Nephron (organoid): Measurements from ENCODE around the gene OR4D2.

Source experiments
- H3K27ac Mint-ChIP-seq, 3 experiments: 2 replicates each; pipeline ENCODE4 v1.8.0; 2020; ENCODE audit warnings: mixed read lengths in 3 of 3, mild to moderate bottlenecking in 2 of 3, moderate library complexity in 1 of 3
- H3K27me3 Mint-ChIP-seq: 2 replicates; pipeline ENCODE4 v1.8.0; 2021; ENCODE audit warnings: low read depth, mild to moderate bottlenecking, moderate library complexity, mixed read lengths
- H3K36me3 Mint-ChIP-seq: 2 replicates; pipeline ENCODE4 v1.8.0; 2020; ENCODE audit warnings: low read depth, mixed read lengths
- H3K4me1 Mint-ChIP-seq: 2 replicates; pipeline ENCODE4 v1.8.0; 2020; ENCODE audit warnings: mixed read lengths
- H3K4me3 Mint-ChIP-seq, 3 experiments: 2 replicates each; pipeline ENCODE4 v1.8.0; 2020; ENCODE audit warnings: mild to moderate bottlenecking in 3 of 3, mixed read lengths in 3 of 3, moderate library complexity in 2 of 3
- H3K9me3 Mint-ChIP-seq: 2 replicates; pipeline ENCODE4 v1.8.0; 2020; ENCODE audit warnings: mixed read lengths
- TF ChIP-seq, protein P1 (sequence below), 3 experiments: fragments of 200-600 bp; sonication (generic); IDR thresholded peaks; one replicate each; pipeline ENCODE4 v1.5.0; 2021; ENCODE audit warnings: antibody characterized with exemption in 3 of 3; ENCODE audit not compliant: unreplicated experiment in 3 of 3

The OR4D2 gene

GRCh38 chr17:58186591-58186990 is 19.8 kb downstream of the OR4D2 start:
- no peaks in the 10 kb centered on the region for H3K9me3 Mint-ChIP-seq
- H3K4me1 Mint-ChIP-seq: no peaks in the 10 kb centered on the region

DNA sequence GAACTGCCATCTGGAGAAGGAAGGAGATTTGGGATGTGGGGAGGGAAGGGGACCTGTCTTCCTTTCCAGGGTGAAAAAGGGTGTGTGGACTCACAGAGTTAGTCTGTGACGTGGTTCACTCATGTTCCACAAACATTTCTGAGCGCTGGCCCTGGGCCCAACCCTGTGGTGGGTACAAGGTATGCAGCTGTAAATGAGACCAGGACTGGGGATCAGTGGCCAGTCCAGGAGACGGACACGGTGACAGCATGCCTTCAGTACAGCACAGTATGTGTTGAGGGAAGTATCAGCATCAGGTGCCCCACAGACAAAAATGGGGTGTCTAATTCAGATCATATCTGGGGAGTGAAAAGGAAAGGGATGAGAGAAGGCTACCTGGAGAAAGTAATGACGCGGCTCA is 20.3 kb downstream of the OR4D2 start:
- H3K27ac Mint-ChIP-seq: no peak overlapping the region
- no peak overlapping the region for H3K4me3 Mint-ChIP-seq
- no peaks in the 10 kb centered on the region for H3K4me1 Mint-ChIP-seq
- no peaks in the 10 kb centered on the region for H3K36me3 Mint-ChIP-seq
- TF ChIP-seq, protein P1, sequence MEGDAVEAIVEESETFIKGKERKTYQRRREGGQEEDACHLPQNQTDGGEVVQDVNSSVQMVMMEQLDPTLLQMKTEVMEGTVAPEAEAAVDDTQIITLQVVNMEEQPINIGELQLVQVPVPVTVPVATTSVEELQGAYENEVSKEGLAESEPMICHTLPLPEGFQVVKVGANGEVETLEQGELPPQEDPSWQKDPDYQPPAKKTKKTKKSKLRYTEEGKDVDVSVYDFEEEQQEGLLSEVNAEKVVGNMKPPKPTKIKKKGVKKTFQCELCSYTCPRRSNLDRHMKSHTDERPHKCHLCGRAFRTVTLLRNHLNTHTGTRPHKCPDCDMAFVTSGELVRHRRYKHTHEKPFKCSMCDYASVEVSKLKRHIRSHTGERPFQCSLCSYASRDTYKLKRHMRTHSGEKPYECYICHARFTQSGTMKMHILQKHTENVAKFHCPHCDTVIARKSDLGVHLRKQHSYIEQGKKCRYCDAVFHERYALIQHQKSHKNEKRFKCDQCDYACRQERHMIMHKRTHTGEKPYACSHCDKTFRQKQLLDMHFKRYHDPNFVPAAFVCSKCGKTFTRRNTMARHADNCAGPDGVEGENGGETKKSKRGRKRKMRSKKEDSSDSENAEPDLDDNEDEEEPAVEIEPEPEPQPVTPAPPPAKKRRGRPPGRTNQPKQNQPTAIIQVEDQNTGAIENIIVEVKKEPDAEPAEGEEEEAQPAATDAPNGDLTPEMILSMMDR (IDR thresholded peaks at IDR 0.05; ENCODE audit: unreplicated experiment in 3 of 3): no peak
- no peaks in the 10 kb centered on the region for H3K9me3 Mint-ChIP-seq
- peaks cover 43% of the 10 kb centered on the region for H3K27me3 Mint-ChIP-seq

More at GRCh38 chr17:58186591-58186990, 19.8 kb downstream of the OR4D2 start:
- H3K27me3 Mint-ChIP-seq: peaks cover 43% of the 10 kb centered on the region
- H3K4me3 Mint-ChIP-seq: no peak overlapping the region
- no peaks in the 10 kb centered on the region for H3K36me3 Mint-ChIP-seq
- TF ChIP-seq, protein P1 (IDR thresholded peaks at IDR 0.05; ENCODE audit: unreplicated experiment in 3 of 3): no peak
- no peak overlapping the region for H3K27ac Mint-ChIP-seq

DNA sequence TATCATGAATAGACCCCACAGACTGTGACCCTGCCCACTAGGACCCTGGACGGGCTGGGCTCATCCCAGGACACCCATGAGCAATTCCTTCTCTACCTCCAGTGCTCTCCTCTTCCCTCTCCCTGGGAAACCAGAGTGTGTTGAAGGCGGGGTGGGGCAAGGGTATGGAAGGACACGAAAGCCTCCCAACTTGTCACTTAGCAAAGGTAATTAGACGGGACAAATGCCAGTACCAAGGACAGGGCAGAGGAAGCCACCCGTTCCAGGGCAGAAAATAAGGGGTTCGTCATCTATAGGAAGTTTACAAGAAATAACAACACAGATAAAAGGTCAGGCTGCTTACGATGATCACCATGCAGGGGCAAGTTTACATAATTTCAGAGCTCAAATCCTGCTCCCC is 20.9 kb downstream of the OR4D2 start:
- H3K27ac Mint-ChIP-seq: no peak overlapping the region
- peaks cover 43% of the 10 kb centered on the region for H3K27me3 Mint-ChIP-seq
- H3K4me1 Mint-ChIP-seq: no peaks in the 10 kb centered on the region
- H3K9me3 Mint-ChIP-seq: no peaks in the 10 kb centered on the region
- H3K36me3 Mint-ChIP-seq: no peaks in the 10 kb centered on the region
- H3K4me3 Mint-ChIP-seq: no peak overlapping the region
- TF ChIP-seq, protein P1 (IDR thresholded peaks at IDR 0.05; ENCODE audit: unreplicated experiment in 3 of 3): no peak

- H3K27ac Mint-ChIP-seq: no peak overlapping the region
- H3K27me3 Mint-ChIP-seq: peaks cover 51% of the 10 kb centered on the region
- H3K4me3 Mint-ChIP-seq: no peak overlapping the region
- no peaks in the 10 kb centered on the region for H3K36me3 Mint-ChIP-seq
- H3K4me1 Mint-ChIP-seq: no peaks in the 10 kb centered on the region
- TF ChIP-seq, protein P1 (IDR thresholded peaks at IDR 0.05; ENCODE audit: unreplicated experiment in 3 of 3): no peak
- H3K9me3 Mint-ChIP-seq: no peaks in the 10 kb centered on the region
Observed at GRCh38 chr17:58189436-58190146, 22.8 kb downstream of the OR4D2 start.

DNA sequence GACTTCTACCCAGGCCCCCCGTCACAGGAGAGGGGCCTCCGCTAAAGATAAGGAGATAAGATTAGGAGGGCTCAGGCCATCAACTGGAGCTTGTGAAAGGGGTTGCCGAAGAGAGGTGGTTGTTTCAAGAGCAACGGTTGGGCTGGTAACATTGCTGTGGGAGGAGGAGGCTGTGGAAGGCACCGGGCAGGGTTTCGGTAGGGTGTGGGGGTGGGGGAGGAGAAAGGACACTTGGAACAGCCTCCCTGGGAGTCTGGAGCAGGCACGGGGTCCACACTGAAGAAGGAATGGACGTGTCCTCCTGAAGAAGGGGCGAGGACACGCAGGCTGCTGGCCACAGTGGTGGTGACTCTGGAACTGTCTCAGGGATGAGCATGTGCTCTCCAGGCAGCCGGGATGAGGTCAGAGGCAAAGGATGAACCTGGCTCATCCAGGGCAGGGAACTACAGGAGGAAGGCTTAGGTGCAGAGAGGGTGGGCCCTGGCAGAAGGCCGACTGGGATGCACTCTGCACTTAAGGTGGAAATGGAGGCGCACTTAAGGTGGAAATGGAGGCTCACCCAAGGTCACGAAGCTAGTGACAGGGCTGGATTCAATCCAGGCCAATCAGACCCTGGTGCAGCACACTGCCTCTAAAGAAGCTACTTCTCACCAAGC is 24.6 kb downstream of the OR4D2 start:
- TF ChIP-seq, protein P1 (IDR thresholded peaks at IDR 0.05; ENCODE audit: unreplicated experiment in 3 of 3): no peak
- Mint-ChIP-seq H3K36me3 (no peaks in the 10 kb centered on the region), H3K4me1 (no peaks in the 10 kb centered on the region), H3K4me3 (no peak overlapping the region), H3K27me3 (peaks cover 51% of the 10 kb centered on the region), H3K27ac (no peak overlapping the region), H3K9me3 (no peaks in the 10 kb centered on the region)

DNA sequence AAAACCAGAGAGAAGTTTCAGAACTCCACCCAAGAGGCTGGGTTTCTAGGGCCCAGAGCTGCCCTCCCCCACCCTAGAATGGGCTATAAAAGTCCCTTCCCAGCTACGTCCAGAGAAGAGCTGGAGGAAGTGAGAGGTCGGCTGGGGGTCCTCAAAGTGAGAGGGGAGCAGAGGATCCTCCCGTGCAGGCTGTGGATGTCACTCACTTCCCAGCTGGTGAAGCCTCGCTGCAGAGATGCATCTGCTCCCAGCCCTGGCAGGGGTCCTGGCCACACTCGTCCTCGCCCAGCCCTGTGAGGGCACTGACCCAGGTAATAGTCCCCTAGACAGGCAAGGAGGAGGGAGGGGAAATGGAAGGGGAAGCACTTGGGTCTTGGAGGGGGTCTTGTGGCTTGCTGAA is 25.8 kb downstream of the OR4D2 start, which contains the start of gene EPX:
Gene EPX, plus strand, starts transcription at position 115 of the 400 bp plus-strand sequence. Its CDS starts 121 bp downstream, at position 236.
- no peaks in the 10 kb centered on the region for H3K9me3 Mint-ChIP-seq
- H3K27ac Mint-ChIP-seq: no peak within 1 kb of the TSS
- H3K4me3 Mint-ChIP-seq: no peak within 1 kb of the TSS
- H3K4me1 Mint-ChIP-seq: no peaks in the 10 kb centered on the region
- TF ChIP-seq, protein P1 (IDR thresholded peaks at IDR 0.05; ENCODE audit: unreplicated experiment in 3 of 3): no peak
- peaks cover 45% of the 10 kb centered on the region for H3K27me3 Mint-ChIP-seq
- no peaks in the 10 kb centered on the region for H3K36me3 Mint-ChIP-seq
